ENCODE results near the gene SELENOS. TPM values are rescaled to one million over a fixed set of nuclear protein-coding genes. Genes with fewer than 3 reads are reported as not detected.

SELENOS gene
- total and polyA plus RNA-seq, 4 donors: 32.6 to 79.8 (median 63.9) TPM

GRCh38 chr15:101266787-101267186 is 10.5 kb downstream of the SELENOS start:
- Histone ChIP-seq H3K4me1 (ENCODE audit: control insufficient read depth, insufficient read depth, low read length) (no peaks in the 10 kb centered on the region), H3K9me3 (ENCODE audit: control insufficient read depth, insufficient read depth, low read length) (no peaks in the 10 kb centered on the region), H3K36me3 (ENCODE audit: control insufficient read depth, insufficient read depth, low read length) (peaks cover 28% of the 10 kb centered on the region), H3K4me3 (ENCODE audit: low read depth, low read length) (no peak overlapping the region), H3K27ac (ENCODE audit: low read depth, low read length) (no peak overlapping the region), H3K27me3 (ENCODE audit: control insufficient read depth, insufficient read depth, low read length) (no peaks in the 10 kb centered on the region)
- WGBS (ENCODE audit: insufficient coverage): 62% methylated on average over 9 of the region's 9 CpGs
- DNase-seq (ENCODE audit: low read depth in 4 of 6, low spot score in 6 of 6): no peak

- no peak for DNase-seq (ENCODE audit: low read depth in 4 of 6, low spot score in 6 of 6)
- Histone ChIP-seq H3K4me1 (ENCODE audit: control insufficient read depth, insufficient read depth, low read length) (no peaks in the 10 kb centered on the region), H3K36me3 (ENCODE audit: control insufficient read depth, insufficient read depth, low read length) (peaks cover 22% of the 10 kb centered on the region), H3K27me3 (ENCODE audit: control insufficient read depth, insufficient read depth, low read length) (no peaks in the 10 kb centered on the region), H3K4me3 (ENCODE audit: low read depth, low read length) (no peak overlapping the region), H3K9me3 (ENCODE audit: control insufficient read depth, insufficient read depth, low read length) (no peaks in the 10 kb centered on the region), H3K27ac (ENCODE audit: low read depth, low read length) (no peak overlapping the region)
- WGBS (ENCODE audit: insufficient coverage): 53% methylated on average over 3 of the region's 3 CpGs
Observed at GRCh38 chr15:101266034-101266433, 11.3 kb downstream of the SELENOS start.

- Histone ChIP-seq H3K27ac (ENCODE audit: low read depth, low read length) (no peak overlapping the region), H3K36me3 (ENCODE audit: control insufficient read depth, insufficient read depth, low read length) (peaks cover 12% of the 10 kb centered on the region), H3K4me1 (ENCODE audit: control insufficient read depth, insufficient read depth, low read length) (no peaks in the 10 kb centered on the region), H3K9me3 (ENCODE audit: control insufficient read depth, insufficient read depth, low read length) (no peaks in the 10 kb centered on the region), H3K27me3 (ENCODE audit: control insufficient read depth, insufficient read depth, low read length) (no peaks in the 10 kb centered on the region), H3K4me3 (ENCODE audit: low read depth, low read length) (no peak overlapping the region)
- WGBS (ENCODE audit: insufficient coverage): 89% methylated on average over 15 of the region's 17 CpGs
- DNase-seq (ENCODE audit: low read depth in 4 of 6, low spot score in 6 of 6): no peak
Observed at GRCh38 chr15:101264911-101265641, 12.2 kb downstream of the SELENOS start.

GRCh38 chr15:101264011-101264410 is 13.3 kb downstream of the SELENOS start:
- H3K27me3 ChIP-seq (ENCODE audit: control insufficient read depth, insufficient read depth, low read length): no peaks in the 10 kb centered on the region
- 100% methylated on average over 4 of the region's 4 CpGs for WGBS (ENCODE audit: insufficient coverage)
- H3K36me3 ChIP-seq (ENCODE audit: control insufficient read depth, insufficient read depth, low read length): peaks cover 3% of the 10 kb centered on the region
- DNase-seq (ENCODE audit: low read depth in 4 of 6, low spot score in 6 of 6): no peak
- no peak overlapping the region for H3K27ac ChIP-seq (ENCODE audit: low read depth, low read length)
- H3K4me1 ChIP-seq (ENCODE audit: control insufficient read depth, insufficient read depth, low read length): no peaks in the 10 kb centered on the region
- H3K4me3 ChIP-seq (ENCODE audit: low read depth, low read length): no peak overlapping the region
- no peaks in the 10 kb centered on the region for H3K9me3 ChIP-seq (ENCODE audit: control insufficient read depth, insufficient read depth, low read length)

- DNase-seq (ENCODE audit: low read depth in 4 of 6, low spot score in 6 of 6): no peak
- no peaks in the 10 kb centered on the region for H3K27me3 ChIP-seq (ENCODE audit: control insufficient read depth, insufficient read depth, low read length)
- no peaks in the 10 kb centered on the region for H3K9me3 ChIP-seq (ENCODE audit: control insufficient read depth, insufficient read depth, low read length)
- H3K27ac ChIP-seq (ENCODE audit: low read depth, low read length): no peak overlapping the region
- WGBS (ENCODE audit: insufficient coverage): no CpG with 5 or more reads among the region's 4 CpGs
- no peaks in the 10 kb centered on the region for H3K4me1 ChIP-seq (ENCODE audit: control insufficient read depth, insufficient read depth, low read length)
- H3K36me3 ChIP-seq (ENCODE audit: control insufficient read depth, insufficient read depth, low read length): peaks cover 3% of the 10 kb centered on the region
- H3K4me3 ChIP-seq (ENCODE audit: low read depth, low read length): no peak overlapping the region
Observed at GRCh38 chr15:101262551-101262950, 14.7 kb downstream of the SELENOS start.

GRCh38 chr15:101258238-101259144 is 18.8 kb downstream of the SELENOS start:
- H3K36me3 ChIP-seq (ENCODE audit: control insufficient read depth, insufficient read depth, low read length): no peaks in the 10 kb centered on the region
- no peaks in the 10 kb centered on the region for H3K9me3 ChIP-seq (ENCODE audit: control insufficient read depth, insufficient read depth, low read length)
- H3K27ac ChIP-seq (ENCODE audit: low read depth, low read length): no peak overlapping the region
- no peaks in the 10 kb centered on the region for H3K27me3 ChIP-seq (ENCODE audit: control insufficient read depth, insufficient read depth, low read length)
- no peak overlapping the region for H3K4me3 ChIP-seq (ENCODE audit: low read depth, low read length)
- WGBS (ENCODE audit: insufficient coverage): 32% methylated on average over 4 of the region's 11 CpGs
- DNase-seq (ENCODE audit: low read depth in 4 of 6, low spot score in 6 of 6): peak in 4 of 6 donors; percentile 57 to 94 (median 78)
- no peaks in the 10 kb centered on the region for H3K4me1 ChIP-seq (ENCODE audit: control insufficient read depth, insufficient read depth, low read length)

GRCh38 chr15:101256757-101257156 is 20.5 kb downstream of the SELENOS start:
- H3K36me3 ChIP-seq (ENCODE audit: control insufficient read depth, insufficient read depth, low read length): no peaks in the 10 kb centered on the region
- H3K9me3 ChIP-seq (ENCODE audit: control insufficient read depth, insufficient read depth, low read length): no peaks in the 10 kb centered on the region
- no peak overlapping the region for H3K27ac ChIP-seq (ENCODE audit: low read depth, low read length)
- DNase-seq (ENCODE audit: low read depth in 4 of 6, low spot score in 6 of 6): no peak
- WGBS (ENCODE audit: insufficient coverage): 83% methylated on average over 3 of the region's 6 CpGs
- no peaks in the 10 kb centered on the region for H3K4me1 ChIP-seq (ENCODE audit: control insufficient read depth, insufficient read depth, low read length)
- no peak overlapping the region for H3K4me3 ChIP-seq (ENCODE audit: low read depth, low read length)
- no peaks in the 10 kb centered on the region for H3K27me3 ChIP-seq (ENCODE audit: control insufficient read depth, insufficient read depth, low read length)

GRCh38 chr15:101255615-101256241 is 21.6 kb downstream of the SELENOS start:
- WGBS (ENCODE audit: insufficient coverage): 52% methylated on average over 8 of the region's 8 CpGs
- peaks cover 2% of the 10 kb centered on the region for H3K4me1 ChIP-seq (ENCODE audit: control insufficient read depth, insufficient read depth, low read length)
- no peak overlapping the region for H3K4me3 ChIP-seq (ENCODE audit: low read depth, low read length)
- H3K9me3 ChIP-seq (ENCODE audit: control insufficient read depth, insufficient read depth, low read length): no peaks in the 10 kb centered on the region
- DNase-seq (ENCODE audit: low read depth in 4 of 6, low spot score in 6 of 6): peak in 2 of 6 donors; percentile 49 to 69
- H3K27me3 ChIP-seq (ENCODE audit: control insufficient read depth, insufficient read depth, low read length): no peaks in the 10 kb centered on the region
- peak overlapping the region; percentile 3 for H3K27ac ChIP-seq (ENCODE audit: low read depth, low read length)
- no peaks in the 10 kb centered on the region for H3K36me3 ChIP-seq (ENCODE audit: control insufficient read depth, insufficient read depth, low read length)

GRCh38 chr15:101255051-101255395 is 22.3 kb downstream of the SELENOS start:
- DNase-seq (ENCODE audit: low read depth in 4 of 6, low spot score in 6 of 6): no peak
- WGBS (ENCODE audit: insufficient coverage): 83% methylated on average over 2 of the region's 5 CpGs
- Histone ChIP-seq H3K27me3 (ENCODE audit: control insufficient read depth, insufficient read depth, low read length) (no peaks in the 10 kb centered on the region), H3K4me3 (ENCODE audit: low read depth, low read length) (no peak overlapping the region), H3K9me3 (ENCODE audit: control insufficient read depth, insufficient read depth, low read length) (no peaks in the 10 kb centered on the region), H3K36me3 (ENCODE audit: control insufficient read depth, insufficient read depth, low read length) (no peaks in the 10 kb centered on the region), H3K27ac (ENCODE audit: low read depth, low read length) (no peak overlapping the region), H3K4me1 (ENCODE audit: control insufficient read depth, insufficient read depth, low read length) (peaks cover 4% of the 10 kb centered on the region)
